UCSD-AML1 (cell line): ENCODE data around the gene MCOLN1.

ENCODE experiments used
- DNase-seq: peaks from one replicate; lab custom pipeline; 2025; ENCODE audit not compliant: unreplicated experiment; lab: John Stamatoyannopoulos, UW

Gene MCOLN1

GRCh38 chr19:7522072-7522922 lies at the start of gene MCOLN1:
Gene MCOLN1 (plus strand): TSS chr19:7522624. CDS start chr19:7522751, 127 bp downstream.
- DNase-seq = peak; percentile 99

GRCh38 chr19:7475665-7476064 lies 46.8 kb upstream of the MCOLN1 start:
- no peak for DNase-seq

- DNase-seq = no peak
Observed at GRCh38 chr19:7476241-7476640, 46.2 kb upstream of the MCOLN1 start.

GRCh38 chr19:7476777-7477494 lies 45.5 kb upstream of the MCOLN1 start:
- no peak for DNase-seq

GRCh38 chr19:7477758-7478157 lies 44.7 kb upstream of the MCOLN1 start:
- no peak for DNase-seq

- DNase-seq = no peak
Observed at GRCh38 chr19:7478173-7478842, 44.1 kb upstream of the MCOLN1 start.

- DNase-seq = no peak
Observed at GRCh38 chr19:7478843-7479227, 43.6 kb upstream of the MCOLN1 start.

- no peak for DNase-seq
Observed at GRCh38 chr19:7480222-7480969, 42.0 kb upstream of the MCOLN1 start.

- no peak for DNase-seq
Observed at GRCh38 chr19:7480970-7481255, 41.5 kb upstream of the MCOLN1 start.

- peak; percentile 33 for DNase-seq
Observed at GRCh38 chr19:7482584-7483439, 39.6 kb upstream of the MCOLN1 start.

GRCh38 chr19:7483720-7484201 lies 38.7 kb upstream of the MCOLN1 start:
- no peak for DNase-seq

GRCh38 chr19:7486923-7487322 lies 35.5 kb upstream of the MCOLN1 start:
- no peak for DNase-seq

- peak; percentile 92 for DNase-seq
Observed at GRCh38 chr19:7488736-7489353, 33.6 kb upstream of the MCOLN1 start, which contains the start of gene PEX11G. Gene PEX11G (minus strand): TSS chr19:7489035. CDS start chr19:7489010, 25 bp downstream.

- DNase-seq = no peak
Observed at GRCh38 chr19:7489609-7490044, 32.8 kb upstream of the MCOLN1 start.

- peak; percentile 32 for DNase-seq
Observed at GRCh38 chr19:7492142-7492541, 30.3 kb upstream of the MCOLN1 start.

- DNase-seq = no peak
Observed at GRCh38 chr19:7492558-7492957, 29.9 kb upstream of the MCOLN1 start.

GRCh38 chr19:7494416-7495098 lies 27.9 kb upstream of the MCOLN1 start:
- peak; percentile 27 for DNase-seq

- peak; percentile 24 for DNase-seq
Observed at GRCh38 chr19:7497292-7497691, 25.1 kb upstream of the MCOLN1 start.
